Daoy (cell line): ENCODE data around the gene ETV6. TPM values are rescaled to one million over a fixed set of nuclear protein-coding genes. Genes with fewer than 3 reads are reported as not detected.

Source experiments
- DNase-seq: peaks from one replicate; pipeline ENCODE4 v3.0.0-alpha.2; 2015; ENCODE audit warnings: low read depth
- total RNA-seq: library from RNA; depleted of rRNA; stranded (reverse); fragments of >200 nt; shearing (Covaris generic); gene quantifications from 2 replicates; pipeline ENCODE4 v1.2.3, GENCODE V29; 2014

The ETV6 gene
- total RNA-seq, 1 experiment from 2014 or later, result 4.3 TPM

- no peak for DNase-seq
These were observed 124.6 kb downstream of the ETV6 start for GRCh38 chr12:11773889-11774677.

GRCh38 chr12:11774821-11775220, 125.3 kb downstream of the ETV6 start:
- no peak for DNase-seq

GRCh38 chr12:11776316-11776715, 126.8 kb downstream of the ETV6 start:
- DNase-seq, result no peak

- no peak for DNase-seq
These were observed 128.0 kb downstream of the ETV6 start for GRCh38 chr12:11777451-11777850.

GRCh38 chr12:11777962-11778361, 128.5 kb downstream of the ETV6 start:
- DNase-seq, result no peak

GRCh38 chr12:11778713-11779685, 129.5 kb downstream of the ETV6 start:
- no peak for DNase-seq

- no peak for DNase-seq
These were observed 131.1 kb downstream of the ETV6 start for GRCh38 chr12:11780521-11781101.

GRCh38 chr12:11782914-11783420, 133.5 kb downstream of the ETV6 start:
- DNase-seq, result no peak

- DNase-seq, result no peak
These were observed 136.2 kb downstream of the ETV6 start for GRCh38 chr12:11785712-11786111.

- DNase-seq, result no peak
These were observed 137.3 kb downstream of the ETV6 start for GRCh38 chr12:11786638-11787365.

- no peak for DNase-seq
These were observed 138.0 kb downstream of the ETV6 start for GRCh38 chr12:11787437-11787836.

- no peak for DNase-seq
These were observed 138.7 kb downstream of the ETV6 start for GRCh38 chr12:11787933-11788849.

- no peak for DNase-seq
These were observed 144.6 kb downstream of the ETV6 start for GRCh38 chr12:11793921-11794710.

- no peak for DNase-seq
These were observed 145.3 kb downstream of the ETV6 start for GRCh38 chr12:11794751-11795150.

GRCh38 chr12:11795192-11795912, 145.9 kb downstream of the ETV6 start:
- DNase-seq, result no peak

- peak; percentile 59 for DNase-seq
These were observed 146.5 kb downstream of the ETV6 start for GRCh38 chr12:11795913-11796459.

- peak; percentile 60 for DNase-seq
These were observed 147.9 kb downstream of the ETV6 start for GRCh38 chr12:11797317-11797913.
